GM23248 (cell line): ENCODE measurements around the gene QSOX2. TPM values are rescaled to one million over a fixed set of nuclear protein-coding genes. Genes with fewer than 3 reads are reported as not detected.

Experiments used
- DNase-seq: peaks from one replicate; pipeline ENCODE4 v3.0.0-alpha.2; 2015
- H2AFZ ChIP-seq: fragments of 200-600 bp; sonication (generic); 2 replicates; pipeline ENCODE4 v1.6.1; 2016; ENCODE audit warnings: antibody characterized with exemption
- H3F3A ChIP-seq: fragments of 200-600 bp; sonication (generic); 2 replicates; pipeline ENCODE4 v1.6.1; 2016; ENCODE audit warnings: mild to moderate bottlenecking, antibody characterized with exemption, mixed run types; ENCODE audit not compliant: insufficient read depth
- H3K27ac ChIP-seq: fragments of 200-600 bp; sonication (generic); 2 replicates; pipeline ENCODE4 v1.5.1; 2016; ENCODE audit warnings: mild to moderate bottlenecking
- H3K27me3 ChIP-seq: fragments of 200-600 bp; sonication (generic); replicated peaks from 2 replicates; pipeline ENCODE4 v1.6.1; 2016; ENCODE audit warnings: mild to moderate bottlenecking; ENCODE audit not compliant: insufficient read depth
- H3K36me3 ChIP-seq: fragments of 200-600 bp; sonication (generic); 2 replicates; pipeline ENCODE4 v1.6.1; 2016; ENCODE audit warnings: low read depth, mild to moderate bottlenecking
- H3K4me1 ChIP-seq: fragments of 200-600 bp; sonication (generic); 2 replicates; pipeline ENCODE4 v1.6.1; 2016; ENCODE audit warnings: mild to moderate bottlenecking; ENCODE audit not compliant: insufficient read depth
- H3K4me2 ChIP-seq: fragments of 200-600 bp; sonication (generic); one replicate; pipeline ENCODE4 v1.6.1; 2016; ENCODE audit warnings: mild to moderate bottlenecking; ENCODE audit not compliant: unreplicated experiment
- H3K4me3 ChIP-seq: fragments of 200-600 bp; sonication (generic); 2 replicates; pipeline ENCODE4 v1.5.1; 2016; ENCODE audit warnings: mild to moderate bottlenecking
- H3K79me2 ChIP-seq: fragments of 200-600 bp; sonication (generic); 2 replicates; pipeline ENCODE4 v1.6.1; 2016; ENCODE audit warnings: mild to moderate bottlenecking; ENCODE audit not compliant: insufficient read depth
- H3K9ac ChIP-seq: fragments of 200-600 bp; sonication (generic); 2 replicates; pipeline ENCODE4 v1.6.1; 2016; ENCODE audit warnings: mild to moderate bottlenecking
- H3K9me2 ChIP-seq: fragments of 200-600 bp; sonication (generic); 2 replicates; pipeline ENCODE4 v1.6.1; 2016; ENCODE audit warnings: mixed run types, mild to moderate bottlenecking, moderate library complexity; ENCODE audit not compliant: insufficient read depth
- H3K9me3 ChIP-seq: fragments of 200-600 bp; sonication (generic); one replicate; pipeline ENCODE4 v1.6.1; 2017; ENCODE audit warnings: low read depth
- H4K20me1 ChIP-seq: fragments of 200-600 bp; sonication (generic); 2 replicates; pipeline ENCODE4 v1.6.0; 2016; ENCODE audit not compliant: insufficient read depth
- EZH2 ChIP-seq: fragments of 200-600 bp; sonication (generic); IDR thresholded peaks from 2 replicates; pipeline ENCODE4 v1.6.1; 2018; ENCODE audit warnings: antibody characterized with exemption, mild to moderate bottlenecking; ENCODE audit not compliant: insufficient read depth, poor library complexity, severe bottlenecking
- EZH2phosphoT487 ChIP-seq: fragments of 200-600 bp; sonication (generic); IDR thresholded peaks from 2 replicates; pipeline ENCODE4 v1.6.1; 2018; ENCODE audit warnings: antibody characterized with exemption, moderate library complexity, mild to moderate bottlenecking, low read depth; ENCODE audit not compliant: insufficient read depth
- WGBS, 2 experiments: methylation state at CpG; one replicate each; pipeline ENCODE4 v1.1.6; 2015 to 2017; ENCODE audit warnings: low lambda C conversion rate in 2 of 2, low coverage in 1 of 2; ENCODE audit errors: missing lambda C conversion rate in 2 of 2; 5-methylcytosine and 5-hydroxymethylcytosine counted together
- in situ Hi-C: fragments of 300-500 bp; cut with MboI; formaldehyde crosslinking; loops from 2 replicates; pipeline ENCODE4 v1.15.0; 2020
- polyA plus RNA-seq: library from polyadenylated mRNA; unstranded; fragments of >200 nt; fragmentation: Nextera tagmentation; extraction: Ambion mirVana; gene quantifications from 2 replicates; pipeline ENCODE4 v1.2.1, GENCODE V29; 2016
- total RNA-seq: library from RNA; depleted of rRNA; stranded (reverse); fragments of >200 nt; shearing (Covaris generic); gene quantifications from 2 replicates; pipeline ENCODE4 v1.2.3, GENCODE V29; 2014

QSOX2 gene
- total and polyA plus RNA-seq, 2 experiments from 2014 or later, result 1.9 to 11.7 TPM

- in situ Hi-C loops, result no loop called here
- Histone ChIP-seq H4K20me1 (no peaks in the 10 kb centered on the region), H3K9me3 (no peaks in the 10 kb centered on the region), H3K36me3 (no peaks in the 10 kb centered on the region), H3K79me2 (no peaks in the 10 kb centered on the region), H3K27me3 (no peaks in the 10 kb centered on the region), H3F3A (no peaks in the 10 kb centered on the region), H3K9ac (no peak overlapping the region), H3K4me1 (peaks cover 9% of the 10 kb centered on the region), H3K9me2 (no peaks in the 10 kb centered on the region), H3K4me3 (no peak overlapping the region), H3K4me2 (no peak overlapping the region), H2AFZ (no peak overlapping the region), H3K27ac (no peak overlapping the region)
- no peak for DNase-seq
- no peak for TF ChIP-seq EZH2phosphoT487
- TF ChIP-seq EZH2, result no peak
- WGBS, 2 experiments, result 89 to 93% methylated on average over 31 of the region's 31 CpGs
Observed at GRCh38 chr9:136231478-136232297, 13.9 kb downstream of the QSOX2 start.

DNA sequence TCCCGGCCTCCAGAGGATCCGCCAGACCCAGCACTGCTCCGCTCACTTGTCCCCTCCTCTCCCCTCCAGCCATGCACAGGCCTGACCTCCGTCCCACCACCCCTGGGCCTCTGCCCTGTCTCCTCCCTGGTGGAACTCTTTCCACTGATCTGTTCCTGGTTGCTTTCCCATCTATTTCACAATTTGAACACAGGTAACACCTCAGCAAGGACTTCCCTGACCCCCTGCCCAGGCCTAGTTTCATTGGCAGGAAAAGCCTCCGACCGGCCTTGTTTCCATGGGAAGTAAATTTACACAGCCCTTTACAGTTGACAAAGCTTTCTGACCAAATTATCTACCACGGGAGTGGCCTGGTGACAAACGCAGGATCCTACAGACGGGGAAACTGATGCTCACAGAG is 14.8 kb downstream of the QSOX2 start:
- 90% methylated on average over 9 of the region's 9 CpGs for WGBS, 2 experiments
- no peaks in the 10 kb centered on the region for H4K20me1 ChIP-seq
- no peaks in the 10 kb centered on the region for H3K36me3 ChIP-seq

GRCh38 chr9:136230365-136230764 is 15.2 kb downstream of the QSOX2 start:
- H3K27me3 ChIP-seq, result no peaks in the 10 kb centered on the region
- H3K36me3 ChIP-seq, result no peaks in the 10 kb centered on the region
- H4K20me1 ChIP-seq, result no peaks in the 10 kb centered on the region
- H3K9me2 ChIP-seq, result no peaks in the 10 kb centered on the region
- no peaks in the 10 kb centered on the region for H3K79me2 ChIP-seq
- no peaks in the 10 kb centered on the region for H3K9me3 ChIP-seq
- no peak overlapping the region for H3K27ac ChIP-seq
- H2AFZ ChIP-seq, result no peak overlapping the region
- TF ChIP-seq EZH2phosphoT487 (no peak), EZH2 (no peak)
- H3K9ac ChIP-seq, result no peak overlapping the region
- peaks cover 9% of the 10 kb centered on the region for H3K4me1 ChIP-seq
- DNase-seq, result no peak
- in situ Hi-C loops, result no loop called here
- 87 to 89% methylated on average over 10 of the region's 10 CpGs for WGBS, 2 experiments
- H3F3A ChIP-seq, result no peaks in the 10 kb centered on the region
- H3K4me3 ChIP-seq, result no peak overlapping the region
- H3K4me2 ChIP-seq, result no peak overlapping the region

More for the DNA sequence above, 14.8 kb downstream of the QSOX2 start:
- no peak overlapping the region for H3K4me2 ChIP-seq
- TF ChIP-seq EZH2 (no peak), EZH2phosphoT487 (no peak)
- no peak overlapping the region for H3K27ac ChIP-seq
- no peaks in the 10 kb centered on the region for H3K27me3 ChIP-seq
- H3K9me2 ChIP-seq, result no peaks in the 10 kb centered on the region
- H3F3A ChIP-seq, result no peaks in the 10 kb centered on the region
- no peak overlapping the region for H2AFZ ChIP-seq
- H3K4me3 ChIP-seq, result no peak overlapping the region
- peaks cover 9% of the 10 kb centered on the region for H3K4me1 ChIP-seq
- no peak overlapping the region for H3K9ac ChIP-seq
- in situ Hi-C loops, result no loop called here
- DNase-seq, result no peak
- no peaks in the 10 kb centered on the region for H3K79me2 ChIP-seq
- H3K9me3 ChIP-seq, result no peaks in the 10 kb centered on the region

DNA sequence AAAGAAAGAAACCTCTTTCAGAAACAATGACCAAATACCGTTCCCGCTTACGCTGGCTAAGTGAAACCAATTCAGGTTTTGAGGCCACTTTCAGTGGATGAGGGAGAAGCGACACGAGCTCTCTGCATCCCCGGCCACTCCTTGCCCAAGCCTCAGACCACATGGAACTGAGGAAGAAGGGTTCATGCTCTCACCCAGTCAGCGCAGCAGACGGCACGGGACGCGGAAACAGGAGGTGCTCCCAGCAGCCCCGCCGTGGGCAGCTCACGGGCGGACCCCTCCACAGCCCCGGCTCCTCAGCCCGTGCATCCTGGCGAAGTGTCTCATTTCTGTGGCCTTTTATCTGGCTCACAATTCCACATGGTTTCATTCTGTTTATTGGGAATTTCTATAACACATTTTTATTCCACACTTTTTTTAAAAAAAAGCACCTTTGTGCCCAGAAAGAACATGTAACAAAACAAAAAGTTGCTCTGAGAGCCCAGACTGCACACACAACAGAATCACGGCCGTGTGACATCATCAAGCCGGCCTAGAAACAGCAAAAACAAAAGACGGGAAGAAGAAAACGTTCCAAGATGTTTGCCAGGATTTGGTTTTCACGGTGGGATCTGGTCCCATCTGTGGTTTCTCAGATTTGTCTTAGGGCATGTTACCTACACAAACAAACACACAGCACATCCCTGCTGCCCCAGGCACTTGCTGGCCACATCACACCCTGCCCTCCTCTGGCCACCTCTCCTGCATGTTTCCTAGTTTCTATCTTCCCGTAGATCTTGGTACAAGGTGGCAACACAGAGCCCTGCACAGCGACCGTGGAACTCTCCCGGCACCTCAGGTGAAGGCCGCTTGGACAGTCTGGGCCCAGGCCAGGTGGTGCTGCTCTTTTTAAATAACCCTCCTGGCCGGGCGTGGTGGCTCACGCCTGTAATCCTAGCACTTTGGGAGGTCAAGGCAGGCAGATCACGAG is 16.2 kb downstream of the QSOX2 start:
- no peak overlapping the region for H2AFZ ChIP-seq
- DNase-seq, result no peak
- H3K27me3 ChIP-seq, result no peaks in the 10 kb centered on the region
- no peak overlapping the region for H3K9ac ChIP-seq
- H3K9me2 ChIP-seq, result no peaks in the 10 kb centered on the region
- in situ Hi-C loops, result no loop called here
- H3K9me3 ChIP-seq, result no peaks in the 10 kb centered on the region
- H4K20me1 ChIP-seq, result no peaks in the 10 kb centered on the region
- no peaks in the 10 kb centered on the region for H3K79me2 ChIP-seq
- no peak overlapping the region for H3K4me2 ChIP-seq
- TF ChIP-seq EZH2 (no peak), EZH2phosphoT487 (no peak)
- no peak overlapping the region for H3K27ac ChIP-seq
- WGBS, 2 experiments, result 81 to 82% methylated on average over 33 of the region's 33 CpGs
- H3K4me3 ChIP-seq, result no peak overlapping the region
- peaks cover 9% of the 10 kb centered on the region for H3K4me1 ChIP-seq
- H3F3A ChIP-seq, result no peaks in the 10 kb centered on the region
- no peaks in the 10 kb centered on the region for H3K36me3 ChIP-seq
